Omental fat pad (tissue), 4 donors: ENCODE results near the gene PAPSS2. TPM values are rescaled to one million over a fixed set of nuclear protein-coding genes. Genes with fewer than 3 reads are reported as not detected.

Experiments used
- ATAC-seq: fragments of 150-250 bp; one replicate; pipeline ENCODE4 v1.9.1; 2016; ENCODE audit warnings: mild to moderate bottlenecking, moderate library complexity; ENCODE audit not compliant: low FRiP score
- DNase-seq: peaks from one replicate; pipeline ENCODE4 v3.0.0-alpha.2; 2019; ENCODE audit warnings: low spot score
- total RNA-seq, 4 donors: library from RNA; depleted of rRNA; stranded (reverse); fragments of >200 nt; gene quantifications; one replicate each; pipeline ENCODE4 v1.1.0, GENCODE V29; 2016
- TF ChIP-seq, protein P1 (sequence below), 3 donors: fragments of 450-650 bp; IDR thresholded peaks; one replicate each; pipeline ENCODE4 v1.5.1; 2016 to 2017; ENCODE audit warnings: antibody characterized with exemption in 3 of 3, mild to moderate bottlenecking in 3 of 3, moderate library complexity in 2 of 3

PAPSS2 gene
- total RNA-seq, 4 donors from 2014 or later = 57.1 to 101 (median 67.0) TPM

GRCh38 chr10:87678302-87678701 lies 18.6 kb downstream of the PAPSS2 start:
- ATAC-seq = no peak
- DNase-seq = no peak
- TF ChIP-seq, protein P1, sequence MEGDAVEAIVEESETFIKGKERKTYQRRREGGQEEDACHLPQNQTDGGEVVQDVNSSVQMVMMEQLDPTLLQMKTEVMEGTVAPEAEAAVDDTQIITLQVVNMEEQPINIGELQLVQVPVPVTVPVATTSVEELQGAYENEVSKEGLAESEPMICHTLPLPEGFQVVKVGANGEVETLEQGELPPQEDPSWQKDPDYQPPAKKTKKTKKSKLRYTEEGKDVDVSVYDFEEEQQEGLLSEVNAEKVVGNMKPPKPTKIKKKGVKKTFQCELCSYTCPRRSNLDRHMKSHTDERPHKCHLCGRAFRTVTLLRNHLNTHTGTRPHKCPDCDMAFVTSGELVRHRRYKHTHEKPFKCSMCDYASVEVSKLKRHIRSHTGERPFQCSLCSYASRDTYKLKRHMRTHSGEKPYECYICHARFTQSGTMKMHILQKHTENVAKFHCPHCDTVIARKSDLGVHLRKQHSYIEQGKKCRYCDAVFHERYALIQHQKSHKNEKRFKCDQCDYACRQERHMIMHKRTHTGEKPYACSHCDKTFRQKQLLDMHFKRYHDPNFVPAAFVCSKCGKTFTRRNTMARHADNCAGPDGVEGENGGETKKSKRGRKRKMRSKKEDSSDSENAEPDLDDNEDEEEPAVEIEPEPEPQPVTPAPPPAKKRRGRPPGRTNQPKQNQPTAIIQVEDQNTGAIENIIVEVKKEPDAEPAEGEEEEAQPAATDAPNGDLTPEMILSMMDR (IDR thresholded peaks at IDR 0.05) = no peak

DNA sequence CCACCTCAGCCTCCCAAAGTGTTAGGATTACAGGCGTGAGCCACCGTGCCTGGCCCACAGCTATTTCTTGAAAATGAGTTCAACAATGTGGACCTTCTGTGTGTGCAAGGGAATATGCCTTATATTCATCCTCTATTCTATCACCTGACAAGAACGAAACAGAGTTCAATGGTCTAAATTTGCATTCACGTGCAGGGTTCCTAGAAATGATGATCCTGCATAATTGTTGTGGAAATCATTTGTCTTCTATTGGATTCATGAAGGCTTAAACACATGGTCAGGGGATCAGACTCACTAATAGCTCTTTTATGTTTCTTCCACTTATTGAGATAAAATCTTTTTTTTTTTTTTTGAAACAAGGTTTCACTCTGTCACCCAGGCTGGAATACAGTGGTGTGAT lies 23.7 kb downstream of the PAPSS2 start:
- DNase-seq (no peak), ATAC-seq (no peak)
- TF ChIP-seq, protein P1 (IDR thresholded peaks at IDR 0.05) = no peak

DNA sequence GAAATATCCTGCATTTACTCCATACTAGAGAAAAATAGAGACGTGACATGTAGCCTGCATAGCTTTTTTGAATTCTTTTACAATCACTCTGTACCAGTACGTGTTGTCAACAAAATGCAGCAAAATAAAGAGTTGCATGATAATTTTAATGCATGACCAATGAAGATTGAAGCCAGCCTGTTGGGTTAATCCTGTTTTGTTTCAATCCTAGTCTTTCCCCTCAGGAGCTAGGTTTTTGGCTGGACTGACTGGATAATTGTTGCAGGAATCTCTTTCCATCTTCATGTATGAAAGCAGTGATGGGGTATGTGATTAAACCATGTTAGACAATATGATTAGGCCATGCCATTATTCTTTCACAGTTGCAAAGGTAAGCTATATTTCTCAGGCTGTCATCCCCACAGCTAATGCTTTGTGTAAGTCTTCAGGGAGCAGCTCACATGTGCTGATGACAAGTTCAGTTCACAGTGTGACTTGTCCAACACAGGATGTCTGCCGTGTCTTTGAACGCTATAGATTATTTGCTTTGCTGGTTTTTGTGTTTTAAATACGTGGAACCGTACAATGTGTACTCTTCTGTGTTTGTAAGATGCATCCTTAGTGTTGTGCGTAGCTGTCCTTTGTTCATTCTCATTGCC lies 24.4 kb downstream of the PAPSS2 start:
- TF ChIP-seq, protein P1 (IDR thresholded peaks at IDR 0.05) = no peak
- ATAC-seq = no peak

GRCh38 chr10:87685832-87686574 lies 26.3 kb downstream of the PAPSS2 start:
- TF ChIP-seq, protein P1 (IDR thresholded peaks at IDR 0.05) = no peak
- no peak for DNase-seq
- peak; percentile 71 for ATAC-seq

More for the DNA sequence above, 24.4 kb downstream of the PAPSS2 start:
- DNase-seq = no peak

- ATAC-seq = no peak
- no peak for DNase-seq
- TF ChIP-seq, protein P1 (IDR thresholded peaks at IDR 0.05) = no peak
These were observed 31.9 kb downstream of the PAPSS2 start for GRCh38 chr10:87691506-87692070.

GRCh38 chr10:87692956-87693484 lies 33.3 kb downstream of the PAPSS2 start:
- ATAC-seq = no peak
- TF ChIP-seq, protein P1 (IDR thresholded peaks at IDR 0.05) = no peak

More at GRCh38 chr10:87692956-87693484, 33.3 kb downstream of the PAPSS2 start:
- no peak for DNase-seq
